Measurements from ENCODE around the gene ATP6V0B. TPM values are rescaled to one million over a fixed set of nuclear protein-coding genes. Genes with fewer than 3 reads are reported as not detected.
A peak's percentile ranks its signal among the peaks of the same experiment; 100 is the strongest.

Gene ATP6V0B
- total RNA-seq, 1 experiment from 2014 or later: 181 TPM

DNA sequence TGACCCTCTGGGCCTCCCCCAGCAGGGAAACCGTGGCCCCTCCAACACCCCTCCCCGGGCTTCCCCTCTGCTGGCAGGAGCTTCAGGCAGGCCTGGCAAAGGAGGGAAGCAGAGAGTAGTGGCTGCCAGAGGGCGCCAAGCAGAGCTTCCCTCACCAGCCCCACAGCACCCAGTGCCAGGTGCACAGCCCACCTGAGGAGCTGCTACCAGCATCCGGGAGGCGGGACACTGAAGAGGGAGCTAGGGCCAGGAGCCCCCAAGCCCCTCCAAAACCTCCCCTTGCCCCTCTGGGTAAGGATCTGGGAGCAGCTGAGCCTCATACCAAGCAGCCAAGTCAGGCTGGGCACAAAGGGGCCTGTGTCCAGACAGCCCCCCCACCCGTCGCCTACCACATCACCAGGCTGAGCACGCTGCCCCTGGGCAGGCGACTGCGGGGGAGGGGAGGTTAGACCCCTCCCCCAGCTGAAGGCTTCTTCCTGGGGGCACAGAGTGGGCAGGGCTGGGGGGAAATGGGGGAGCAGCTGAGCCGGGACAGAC is 36.2 kb downstream of the ATP6V0B start:
- Histone ChIP-seq H3K4me3 (ENCODE audit: low read depth, low read length, poor library complexity, severe bottlenecking) (no peak overlapping the region), H3K4me1 (ENCODE audit: insufficient read depth, low read length, poor library complexity, severe bottlenecking) (peaks cover 15% of the 10 kb centered on the region), H3K27me3 (replicated peaks; ENCODE audit: insufficient read depth, low read depth, low read length, poor library complexity) (no peaks in the 10 kb centered on the region), H3K27ac (ENCODE audit: low read depth, low read length, poor library complexity, severe bottlenecking) (no peak overlapping the region), H3K9me3 (ENCODE audit: low read depth, low read length, poor library complexity, severe bottlenecking) (no peaks in the 10 kb centered on the region), H3K36me3 (ENCODE audit: insufficient read depth, low read length, poor library complexity, severe bottlenecking) (no peaks in the 10 kb centered on the region)
- BruUV-seq (replicated peaks): no TSS peak
- intact Hi-C loops (cut with micrococcal nuclease; ENCODE audit: unreplicated experiment): no loop called here
- ChIA-PET CTCF (interaction anchor here (1.0 kb wide), 1 partner anchor 25 kb away, joined by 3 read pairs; no protein-coding TSS in a partner anchor), POLR2A (ENCODE audit: low non-redundant PET) (no interaction called here)
- no peak for DNase-seq (ENCODE audit: low spot score)
- TF ChIP-seq, protein P1, sequence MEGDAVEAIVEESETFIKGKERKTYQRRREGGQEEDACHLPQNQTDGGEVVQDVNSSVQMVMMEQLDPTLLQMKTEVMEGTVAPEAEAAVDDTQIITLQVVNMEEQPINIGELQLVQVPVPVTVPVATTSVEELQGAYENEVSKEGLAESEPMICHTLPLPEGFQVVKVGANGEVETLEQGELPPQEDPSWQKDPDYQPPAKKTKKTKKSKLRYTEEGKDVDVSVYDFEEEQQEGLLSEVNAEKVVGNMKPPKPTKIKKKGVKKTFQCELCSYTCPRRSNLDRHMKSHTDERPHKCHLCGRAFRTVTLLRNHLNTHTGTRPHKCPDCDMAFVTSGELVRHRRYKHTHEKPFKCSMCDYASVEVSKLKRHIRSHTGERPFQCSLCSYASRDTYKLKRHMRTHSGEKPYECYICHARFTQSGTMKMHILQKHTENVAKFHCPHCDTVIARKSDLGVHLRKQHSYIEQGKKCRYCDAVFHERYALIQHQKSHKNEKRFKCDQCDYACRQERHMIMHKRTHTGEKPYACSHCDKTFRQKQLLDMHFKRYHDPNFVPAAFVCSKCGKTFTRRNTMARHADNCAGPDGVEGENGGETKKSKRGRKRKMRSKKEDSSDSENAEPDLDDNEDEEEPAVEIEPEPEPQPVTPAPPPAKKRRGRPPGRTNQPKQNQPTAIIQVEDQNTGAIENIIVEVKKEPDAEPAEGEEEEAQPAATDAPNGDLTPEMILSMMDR (conservative IDR thresholded peaks at IDR 0.05; ENCODE audit: low read depth, low read length): no peak
- no peak for TF ChIP-seq EZH2 (IDR thresholded peaks at IDR 0.05; ENCODE audit: borderline replicate concordance, low read depth, low read length, poor library complexity, severe bottlenecking)

- ChIA-PET POLR2A (ENCODE audit: low non-redundant PET) (no interaction called here), CTCF (no interaction called here)
- Histone ChIP-seq H3K9me3 (ENCODE audit: low read depth, low read length, poor library complexity, severe bottlenecking) (no peaks in the 10 kb centered on the region), H3K4me3 (ENCODE audit: low read depth, low read length, poor library complexity, severe bottlenecking) (no peak overlapping the region), H3K4me1 (ENCODE audit: insufficient read depth, low read length, poor library complexity, severe bottlenecking) (peaks cover 15% of the 10 kb centered on the region), H3K36me3 (ENCODE audit: insufficient read depth, low read length, poor library complexity, severe bottlenecking) (no peaks in the 10 kb centered on the region), H3K27me3 (replicated peaks; ENCODE audit: insufficient read depth, low read depth, low read length, poor library complexity) (no peaks in the 10 kb centered on the region), H3K27ac (ENCODE audit: low read depth, low read length, poor library complexity, severe bottlenecking) (no peak overlapping the region)
- TF ChIP-seq EZH2 (IDR thresholded peaks at IDR 0.05; ENCODE audit: borderline replicate concordance, low read depth, low read length, poor library complexity, severe bottlenecking): no peak
- TF ChIP-seq, protein P1 (conservative IDR thresholded peaks at IDR 0.05; ENCODE audit: low read depth, low read length): no peak
- intact Hi-C loops (cut with micrococcal nuclease; ENCODE audit: unreplicated experiment): no loop called here
- no TSS peak for BruUV-seq (replicated peaks)
- peak; percentile 50 for DNase-seq (ENCODE audit: low spot score)
These were observed 37.6 kb downstream of the ATP6V0B start for GRCh38 chr1:44012404-44012803.

- POLR2A ChIA-PET (ENCODE audit: low non-redundant PET): no interaction called here
- DNase-seq (ENCODE audit: low spot score): no peak
- Histone ChIP-seq H3K27me3 (replicated peaks; ENCODE audit: insufficient read depth, low read depth, low read length, poor library complexity) (no peaks in the 10 kb centered on the region), H3K4me3 (ENCODE audit: low read depth, low read length, poor library complexity, severe bottlenecking) (no peak overlapping the region), H3K4me1 (ENCODE audit: insufficient read depth, low read length, poor library complexity, severe bottlenecking) (peaks cover 15% of the 10 kb centered on the region), H3K36me3 (ENCODE audit: insufficient read depth, low read length, poor library complexity, severe bottlenecking) (no peaks in the 10 kb centered on the region), H3K27ac (ENCODE audit: low read depth, low read length, poor library complexity, severe bottlenecking) (no peak overlapping the region), H3K9me3 (ENCODE audit: low read depth, low read length, poor library complexity, severe bottlenecking) (no peaks in the 10 kb centered on the region)
- CTCF ChIA-PET: no interaction called here
- intact Hi-C loops (cut with micrococcal nuclease; ENCODE audit: unreplicated experiment): no loop called here
- no peak for TF ChIP-seq EZH2 (IDR thresholded peaks at IDR 0.05; ENCODE audit: borderline replicate concordance, low read depth, low read length, poor library complexity, severe bottlenecking)
- TF ChIP-seq, protein P1 (conservative IDR thresholded peaks at IDR 0.05; ENCODE audit: low read depth, low read length): no peak
- no TSS peak for BruUV-seq (replicated peaks)
These were observed 38.3 kb downstream of the ATP6V0B start for GRCh38 chr1:44012941-44013609.

Measured in A673 (cell line).